LoVo (cell line): ENCODE results near the gene KIAA0930.
"Not testable (repeated sequence)": the region's sequence is repeated elsewhere in the genome, so short reads cannot be mapped to it uniquely, and the experiment has no call there.

ENCODE experiments used
- DNase-seq: peaks from one replicate; pipeline ENCODE4 v3.0.0-alpha.2; 2016; ENCODE audit warnings: low spot score

Gene KIAA0930

GRCh38 chr22:45240810-45241631 is at the start of gene KIAA0930:
Gene KIAA0930, minus strand, starts transcription at chr22:45240894. Its CDS starts 191 bp downstream, at chr22:45240703.
- DNase-seq, result peak; percentile 77

DNA sequence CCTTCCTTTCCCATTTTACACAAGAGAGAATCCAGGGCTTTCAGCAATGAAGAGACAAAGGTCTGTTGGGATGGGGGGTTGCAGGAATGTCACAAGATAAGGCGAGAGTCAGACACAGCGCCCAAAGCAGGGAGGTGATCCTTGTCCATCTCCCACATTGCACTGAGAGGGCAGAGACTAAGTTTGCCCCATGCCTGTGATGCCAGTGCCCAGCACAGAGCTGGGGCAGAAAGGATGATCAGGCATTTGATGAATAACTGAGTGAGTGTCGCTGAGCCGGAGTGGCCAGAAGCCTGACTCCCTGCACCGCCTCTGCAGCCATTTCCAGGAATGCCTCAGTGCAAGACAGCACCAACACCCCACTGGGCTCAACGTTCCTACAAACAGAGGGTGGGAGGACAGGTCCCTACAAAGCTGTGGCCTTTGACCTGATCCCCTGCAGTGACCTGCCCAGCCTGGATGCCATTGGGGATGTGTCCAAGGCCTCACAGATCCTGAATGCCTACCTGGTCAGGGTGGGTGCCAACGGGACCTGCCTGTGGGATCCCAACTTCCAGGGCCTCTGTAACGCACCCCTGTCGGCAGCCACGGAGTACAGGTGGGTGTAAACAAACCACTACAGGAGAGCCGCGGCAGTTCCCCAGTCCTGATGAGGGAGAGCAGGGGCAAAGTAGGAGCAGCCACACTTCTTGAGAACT is 46.3 kb upstream of the KIAA0930 start:
- DNase-seq, result no peak

DNA sequence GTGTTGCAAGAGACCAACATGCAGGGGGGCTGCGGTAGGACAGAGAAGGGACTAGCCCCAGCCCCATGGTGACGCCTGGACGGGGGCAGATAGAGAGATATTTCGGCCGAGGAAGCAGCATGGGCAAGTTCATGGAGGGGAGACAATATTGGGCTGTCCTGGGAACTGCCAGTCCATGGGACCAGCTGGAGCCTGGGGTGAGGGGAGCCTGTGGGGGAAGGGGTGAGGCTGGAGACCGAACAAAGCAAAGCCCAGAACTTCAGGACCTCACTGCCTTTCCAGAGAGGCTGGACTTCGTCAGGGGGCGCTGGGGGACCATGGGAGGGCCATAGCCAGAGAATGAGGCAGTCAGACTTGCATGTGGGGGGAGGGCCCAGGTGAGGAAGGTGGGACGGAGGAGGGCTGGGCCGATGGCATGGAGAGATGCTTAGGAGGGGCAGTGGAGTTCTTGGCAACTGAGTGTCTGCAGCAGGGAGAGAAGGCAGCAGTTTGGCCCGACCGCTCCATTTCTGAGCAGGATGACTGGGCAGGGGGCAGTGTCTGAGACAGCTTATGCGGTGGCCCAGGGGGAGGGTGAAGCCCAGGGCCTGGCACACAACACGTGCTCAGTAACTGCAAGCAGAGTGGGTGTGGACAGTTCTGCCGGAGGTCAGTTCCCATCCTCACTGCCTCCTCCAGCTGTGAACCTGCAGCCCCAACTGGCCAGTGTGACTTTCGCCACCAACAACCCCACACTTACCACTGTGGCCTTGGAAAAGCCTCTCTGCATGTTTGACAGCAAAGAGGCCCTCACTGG is 44.8 kb upstream of the KIAA0930 start:
- no peak for DNase-seq

DNA sequence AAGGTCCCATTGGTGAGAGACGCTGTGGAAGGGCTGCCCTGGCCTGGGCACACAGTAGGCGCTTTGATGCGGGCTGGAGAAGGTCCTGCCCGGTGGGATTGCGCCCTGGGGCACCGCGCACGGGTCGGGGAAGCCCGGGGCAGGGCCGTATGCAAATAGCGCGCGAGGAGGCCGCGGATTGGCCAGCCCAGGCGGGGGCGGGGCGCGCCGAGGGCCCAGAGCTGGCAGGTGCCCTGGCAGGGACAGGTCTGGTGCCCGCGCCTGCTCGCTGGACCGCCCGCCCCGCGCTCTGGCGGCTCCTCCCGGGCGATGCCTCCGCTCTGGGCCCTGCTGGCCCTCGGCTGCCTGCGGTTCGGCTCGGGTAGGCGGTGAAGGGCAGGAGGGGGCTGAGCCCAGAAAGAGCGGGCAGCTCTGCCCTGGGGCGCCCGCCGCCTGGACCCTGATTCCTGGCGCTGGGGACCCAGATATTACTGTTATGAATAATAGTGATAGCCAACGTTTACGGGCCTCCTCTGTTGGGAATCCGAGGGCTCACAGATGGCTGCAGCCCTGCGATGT is 44.1 kb upstream of the KIAA0930 start, which contains the start of gene UPK3A:
Gene UPK3A (plus strand): TSS at position 245 of the 558 bp plus-strand sequence. CDS start 65 bp downstream, at position 310.
- peak; percentile 74 for DNase-seq

GRCh38 chr22:45281010-45281409 is 40.3 kb upstream of the KIAA0930 start:
- no peak for DNase-seq

- DNase-seq, result peak; percentile 19
Observed at GRCh38 chr22:45280587-45280980, 39.9 kb upstream of the KIAA0930 start.

- no peak for DNase-seq
Observed at GRCh38 chr22:45278125-45278524, 37.4 kb upstream of the KIAA0930 start.

DNA sequence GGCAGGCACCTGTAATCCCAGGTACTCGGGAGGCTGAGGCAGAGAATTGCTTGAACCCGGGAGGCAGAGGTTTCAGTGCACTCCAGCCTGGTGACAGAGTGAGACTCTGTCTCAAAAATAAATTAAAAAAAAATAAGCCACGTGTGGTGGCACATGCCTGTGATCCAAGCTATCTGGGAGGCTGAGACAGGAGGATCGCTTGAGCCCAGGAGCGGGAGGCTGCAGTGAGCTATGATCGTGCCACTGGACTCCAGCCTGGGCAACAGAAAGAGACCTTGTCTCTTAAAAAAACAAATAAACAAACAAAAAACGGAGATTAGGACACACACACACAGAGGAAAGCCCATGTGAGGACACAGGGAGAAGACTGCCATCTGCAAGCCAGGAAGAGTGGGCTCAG is 37.0 kb upstream of the KIAA0930 start:
- DNase-seq, result not testable (repeated sequence)

DNA sequence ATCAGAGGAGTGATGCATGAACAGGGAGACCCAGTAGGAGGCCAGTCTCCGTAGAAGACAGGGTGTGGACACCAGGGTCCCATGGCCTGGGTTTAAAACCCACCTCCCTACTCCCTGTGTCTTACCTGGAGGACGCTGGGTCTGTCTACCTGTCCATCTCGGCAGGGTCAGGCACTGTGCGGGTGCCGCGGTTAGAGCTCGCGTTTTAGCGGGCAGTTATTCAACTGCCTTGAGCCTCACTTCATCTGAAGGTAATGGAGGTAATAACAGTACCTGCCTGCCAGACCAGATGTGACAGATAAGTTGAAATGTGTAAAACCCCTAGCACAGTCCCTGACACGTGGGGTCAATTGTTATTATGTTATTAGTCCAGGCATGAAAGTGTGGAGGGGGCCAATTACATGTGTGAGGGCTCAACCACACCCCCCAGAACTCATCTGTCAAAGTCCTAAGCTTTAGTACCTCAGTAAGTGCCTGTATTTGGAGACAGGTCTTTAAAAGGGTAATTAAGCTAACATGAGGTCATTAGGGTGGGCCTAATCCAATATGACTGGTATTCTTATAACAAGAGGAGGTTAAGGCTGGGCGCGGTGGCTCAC is 35.9 kb upstream of the KIAA0930 start:
- no peak for DNase-seq

DNA sequence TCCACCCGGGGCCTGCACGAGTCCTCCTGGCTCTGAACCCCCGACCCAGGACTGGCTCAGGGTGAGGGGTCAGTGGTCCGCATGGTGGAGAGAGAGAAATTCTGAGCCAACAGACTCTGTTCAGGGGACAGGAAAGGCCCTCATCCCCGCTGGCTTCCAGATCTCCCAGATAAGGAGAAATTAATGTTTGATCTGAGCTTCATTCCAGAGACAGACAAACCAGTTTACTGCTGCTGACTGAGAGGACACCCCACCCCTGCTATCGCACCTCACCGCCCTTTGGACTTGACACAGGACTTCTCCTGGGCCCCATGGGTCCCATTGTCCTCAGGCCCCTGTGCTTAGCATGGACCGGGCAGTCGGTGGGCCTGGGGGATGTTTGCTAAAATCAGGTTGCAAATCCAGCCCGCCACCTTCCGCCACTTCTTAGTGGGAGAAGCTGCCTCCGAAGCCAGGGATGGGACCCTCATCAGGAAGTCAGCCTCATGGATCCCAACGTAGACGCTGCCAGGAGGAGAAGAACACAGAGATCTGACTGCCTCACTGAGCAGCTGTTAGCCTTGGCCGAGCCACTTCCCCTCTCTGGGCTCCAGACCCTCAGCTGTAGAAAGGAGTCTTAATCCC is 32.9 kb upstream of the KIAA0930 start:
- peak; percentile 58 for DNase-seq

DNA sequence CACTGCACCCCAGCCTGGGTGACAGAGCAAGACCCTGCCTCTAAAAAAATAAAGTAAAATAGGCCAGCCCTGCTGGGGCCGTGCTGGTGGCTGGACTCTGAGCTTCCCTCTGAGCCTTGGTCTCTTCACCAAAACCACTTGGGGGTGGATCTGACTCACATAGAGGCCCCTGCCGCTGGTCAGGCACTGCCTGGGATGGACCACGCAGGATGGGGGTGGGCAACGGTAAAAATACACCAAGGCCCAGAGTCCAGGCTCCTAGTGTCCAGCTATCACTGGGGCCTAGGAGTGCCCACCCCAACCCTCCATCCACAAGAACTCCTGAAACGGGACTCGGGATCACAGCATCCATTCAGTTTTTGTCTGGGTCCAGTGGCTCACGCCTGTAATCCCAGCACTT is 31.8 kb upstream of the KIAA0930 start:
- DNase-seq, result no peak

DNA sequence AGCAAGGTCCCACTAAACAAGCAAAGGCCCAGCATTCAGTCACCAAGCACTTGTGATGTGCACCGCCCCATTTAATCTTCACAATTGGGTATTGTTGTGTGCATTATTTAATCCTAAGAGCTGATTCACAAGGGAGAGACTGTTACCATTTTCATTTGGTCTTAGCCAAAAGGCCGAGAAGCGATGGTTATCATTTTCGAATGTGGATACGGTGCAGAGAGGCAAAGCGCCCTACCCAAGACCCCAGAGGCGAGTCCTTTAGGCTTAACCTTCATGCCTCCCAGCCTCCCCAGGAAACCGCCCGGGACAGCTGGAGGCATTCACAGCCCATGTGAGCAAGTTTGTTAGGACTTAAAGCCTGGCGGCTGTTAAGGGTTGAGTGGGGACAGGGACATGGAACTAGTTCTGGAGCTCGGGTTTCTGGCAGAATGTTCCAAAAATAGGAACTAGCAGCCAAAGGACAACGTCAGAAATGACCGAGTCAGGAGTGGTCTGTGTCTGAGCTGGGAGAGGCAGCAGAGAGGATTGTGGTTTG is 31.0 kb upstream of the KIAA0930 start:
- DNase-seq, result no peak

- DNase-seq, result no peak
Observed at GRCh38 chr22:45270095-45271020, 29.7 kb upstream of the KIAA0930 start.

DNA sequence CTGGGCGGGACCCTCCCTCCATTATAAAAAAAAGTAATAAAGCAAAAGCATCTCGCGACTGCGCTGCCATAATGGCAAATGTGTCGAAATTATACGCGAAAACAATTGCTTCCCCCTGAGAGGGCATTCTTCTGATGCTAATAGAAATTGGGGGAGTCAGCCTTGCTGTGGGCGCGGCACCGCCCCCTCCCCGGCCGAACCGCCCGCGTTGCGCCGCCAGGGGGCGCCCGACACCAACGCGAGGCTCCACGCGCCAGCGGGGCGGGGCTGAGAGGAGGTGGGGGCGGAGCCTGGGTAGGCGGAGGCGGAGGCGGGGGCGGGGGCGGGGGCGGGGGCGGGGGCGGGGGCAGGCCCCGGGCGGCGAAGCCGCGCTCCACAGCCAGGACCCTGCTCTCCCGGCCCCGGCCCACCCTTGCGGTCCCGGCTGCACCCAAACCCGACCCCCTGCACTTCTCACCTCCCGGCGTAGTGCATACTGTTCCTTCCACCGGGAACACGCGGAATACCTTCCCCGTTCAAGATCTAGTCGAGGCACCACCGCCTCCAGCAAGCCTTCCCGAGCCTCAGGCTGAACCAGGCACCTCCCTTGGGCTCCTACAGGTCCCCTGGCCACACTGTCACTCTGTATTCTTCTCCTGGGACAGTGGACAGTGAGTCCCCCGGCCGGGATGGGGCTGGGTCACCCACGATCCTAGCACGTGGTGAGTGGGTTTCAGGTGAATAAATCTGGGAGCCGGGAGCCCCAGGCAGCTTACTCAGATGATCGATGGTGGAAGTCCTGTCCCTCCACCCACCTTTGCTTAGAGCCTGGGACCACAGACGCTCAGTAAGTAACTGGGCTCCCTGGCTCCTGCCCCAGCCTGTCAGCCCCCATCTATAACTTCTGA is 28.5 kb upstream of the KIAA0930 start:
- peak; percentile 76 for DNase-seq

GRCh38 chr22:45268167-45268957 is 27.7 kb upstream of the KIAA0930 start:
- DNase-seq, result peak; percentile 23

- DNase-seq, result no peak
Observed at GRCh38 chr22:45265535-45265934, 24.8 kb upstream of the KIAA0930 start.

DNA sequence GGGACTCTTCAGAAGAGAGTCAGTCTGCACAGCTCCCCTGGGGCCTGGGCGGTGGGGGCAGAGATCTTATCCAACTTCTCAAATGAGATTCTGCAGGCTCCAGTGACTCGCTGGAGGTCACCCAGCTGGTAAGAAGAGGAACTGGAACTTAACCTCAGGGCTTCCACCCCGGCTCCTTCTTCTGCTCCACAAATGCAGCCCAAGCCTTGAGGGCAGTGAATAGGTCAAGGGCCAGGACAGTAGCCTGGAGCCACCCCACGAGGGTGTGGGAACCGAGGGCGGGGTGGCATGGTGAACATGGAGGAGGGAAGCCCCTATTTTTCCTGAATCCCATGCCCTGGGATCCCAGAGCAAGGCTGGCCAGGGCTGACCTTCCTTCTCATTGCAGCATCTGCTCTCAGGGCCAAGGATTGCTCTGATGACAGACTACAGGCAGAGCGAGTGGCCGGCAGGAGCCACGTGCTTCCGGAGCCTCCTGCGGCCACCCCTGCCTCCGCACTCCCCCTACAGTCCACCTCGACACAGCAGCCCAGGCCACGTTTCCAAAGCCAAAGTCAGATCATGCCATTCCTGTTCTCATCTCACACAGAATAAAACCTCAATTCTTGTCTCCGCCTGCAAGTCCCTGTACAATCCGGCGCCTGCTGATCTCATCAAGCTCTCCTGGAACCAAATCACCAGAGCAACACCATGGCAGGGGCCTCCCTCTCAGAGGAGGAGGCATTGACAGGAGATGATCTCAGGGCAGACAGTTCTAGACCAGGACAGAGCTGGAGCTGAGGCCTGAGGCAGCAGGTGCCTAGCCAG is 23.0 kb upstream of the KIAA0930 start:
- DNase-seq, result no peak
